Myocyte (in vitro differentiated cells): Measurements from ENCODE around the gene ACTR3C. TPM values are rescaled to one million over a fixed set of nuclear protein-coding genes. Genes with fewer than 3 reads are reported as not detected.
"Not testable (repeated sequence)": the region's sequence is repeated elsewhere in the genome, so short reads cannot be mapped to it uniquely, and the experiment has no call there.

Source experiments
- DNase-seq: peaks from one replicate; pipeline ENCODE4 v3.0.0-alpha.2; 2012; ENCODE audit warnings: low read depth
- total RNA-seq: library from RNA; depleted of rRNA; stranded (reverse); fragments of >200 nt; gene quantifications from 2 replicates; pipeline ENCODE4 v1.2.3, GENCODE V29; 2014

ACTR3C gene
- total RNA-seq, 1 donor from 2014 or later = 0.32 TPM

DNA sequence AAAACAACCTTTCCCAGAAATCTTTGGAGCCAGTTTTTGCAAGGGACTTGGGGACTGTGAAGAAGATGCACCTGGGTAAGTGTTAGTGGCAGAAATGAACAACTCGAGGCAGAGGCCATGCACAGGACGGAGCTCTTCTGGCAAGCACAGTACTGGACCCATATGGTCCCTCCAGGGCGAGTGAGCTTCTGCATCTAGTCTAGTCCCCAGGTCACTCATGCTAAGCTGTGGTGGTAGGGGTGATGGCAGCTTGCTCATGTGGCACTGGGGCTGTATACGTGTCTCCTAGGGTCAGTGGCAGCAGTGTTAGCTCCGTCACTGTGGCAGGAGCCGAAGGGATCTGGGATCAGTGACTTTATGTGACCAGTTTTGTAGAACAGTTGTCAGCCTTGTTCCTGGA, 9.5 kb downstream of the ACTR3C start:
- no peak for DNase-seq

DNA sequence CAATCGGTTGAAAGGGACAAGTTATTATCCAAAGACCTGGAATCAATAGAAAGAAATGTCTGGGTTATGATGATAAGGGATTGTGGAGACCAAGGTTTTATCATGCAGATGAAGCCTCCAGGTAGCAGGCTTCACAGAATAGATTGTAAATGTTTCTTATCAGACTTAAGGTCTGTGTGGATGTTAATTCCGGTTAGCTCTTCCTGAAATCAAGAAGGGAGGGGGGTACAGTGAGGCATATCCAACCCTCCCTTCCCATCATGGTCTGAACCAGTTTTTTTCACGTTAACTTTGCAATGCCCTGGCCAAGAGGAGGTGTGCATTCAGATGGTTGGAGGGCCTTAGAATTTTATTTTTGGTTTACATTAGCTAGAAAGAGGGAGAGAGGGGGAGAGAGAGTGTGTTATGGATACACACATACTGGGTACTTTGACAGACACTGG, 10.0 kb downstream of the ACTR3C start:
- no peak for DNase-seq

DNA sequence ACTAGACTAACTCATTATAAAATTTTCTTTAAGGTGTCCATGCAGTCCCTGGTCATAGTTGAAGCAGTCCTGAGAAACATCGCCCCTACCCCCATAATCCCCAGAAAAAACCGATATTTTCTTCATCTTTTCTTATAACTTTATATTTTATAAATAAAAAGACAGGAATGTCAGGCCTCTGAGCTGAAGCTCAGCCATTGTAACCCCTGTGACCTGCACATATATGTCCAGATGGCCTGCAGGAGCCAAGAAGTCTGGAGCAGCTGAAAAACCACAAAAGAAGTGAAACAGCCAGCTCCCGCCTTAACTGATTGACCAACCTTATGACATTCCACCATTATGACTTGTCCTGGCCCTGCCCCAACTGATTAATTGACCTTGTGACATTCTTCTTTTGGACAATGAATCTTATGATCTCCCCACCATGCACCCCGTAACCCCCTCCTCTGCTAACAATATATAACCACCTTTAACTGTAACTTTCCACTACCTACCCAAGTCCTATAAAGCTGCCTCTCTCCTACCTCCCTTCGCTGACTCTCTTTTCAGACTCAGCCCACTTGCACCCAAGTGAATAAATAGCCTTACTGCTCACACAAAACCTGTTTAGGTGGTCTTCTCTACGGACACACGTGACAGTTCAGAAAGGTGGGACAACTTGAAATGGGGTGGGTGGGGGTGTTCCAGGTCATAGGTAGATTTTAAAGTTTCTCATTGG, 10.5 kb downstream of the ACTR3C start:
- DNase-seq = peak; percentile 32

DNA sequence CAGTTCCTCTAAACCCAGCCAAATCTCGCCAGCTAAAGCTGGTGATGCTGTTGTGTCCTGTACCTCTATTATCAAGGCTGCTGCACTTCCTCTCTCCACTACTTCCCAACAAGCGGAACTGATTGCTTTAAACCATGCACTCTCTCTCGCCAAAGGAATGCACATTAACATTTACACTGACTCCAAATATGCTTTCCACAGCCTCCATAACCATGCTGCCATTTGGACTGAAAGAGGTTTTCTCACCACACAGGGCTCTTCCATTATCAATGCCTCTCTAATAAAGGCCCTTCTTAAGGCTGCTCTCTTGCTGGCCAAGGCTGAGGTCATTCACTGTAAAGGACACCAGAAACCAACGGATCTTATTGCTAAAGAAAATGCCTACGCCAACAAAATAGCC, 11.6 kb downstream of the ACTR3C start:
- peak; percentile 7 for DNase-seq

DNA sequence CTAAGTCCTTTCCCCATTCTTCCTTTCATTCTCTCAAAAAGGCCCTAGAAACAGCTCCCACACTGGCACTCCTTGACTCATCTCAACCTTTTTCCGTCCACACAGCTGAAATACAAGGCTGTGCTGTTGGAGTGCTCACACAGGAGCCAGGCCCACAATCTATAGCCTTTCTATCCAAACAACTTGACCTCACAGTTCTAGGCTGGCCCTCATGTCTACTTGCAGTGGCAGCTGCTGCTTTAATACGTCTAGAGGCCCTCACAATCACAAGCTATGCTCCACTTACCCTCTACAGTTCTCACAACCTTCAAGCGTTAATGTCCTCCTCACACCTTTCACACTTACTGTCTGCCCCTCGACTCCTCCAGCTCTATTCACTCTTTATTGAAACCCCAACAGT, 12.2 kb downstream of the ACTR3C start:
- no peak for DNase-seq

DNA sequence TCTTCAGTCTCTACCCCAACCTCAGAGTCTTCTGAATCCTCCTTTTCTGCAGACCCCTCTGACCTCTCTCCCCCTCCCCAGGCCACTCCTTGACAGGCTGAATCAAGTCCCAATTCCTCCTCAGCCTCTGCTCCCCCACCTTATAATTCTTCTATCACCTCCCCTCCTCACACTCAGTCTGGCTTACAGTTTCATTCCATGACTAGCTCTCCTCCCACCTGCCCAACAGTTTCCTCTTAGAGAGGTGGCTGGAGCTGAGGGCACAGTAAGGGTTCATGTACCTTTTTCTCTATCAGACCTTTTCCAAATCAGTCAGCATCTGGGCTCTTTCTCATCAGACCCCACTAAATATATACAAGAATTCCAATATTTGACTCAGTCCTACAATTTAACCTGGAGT, 14.8 kb downstream of the ACTR3C start:
- DNase-seq = no peak

DNA sequence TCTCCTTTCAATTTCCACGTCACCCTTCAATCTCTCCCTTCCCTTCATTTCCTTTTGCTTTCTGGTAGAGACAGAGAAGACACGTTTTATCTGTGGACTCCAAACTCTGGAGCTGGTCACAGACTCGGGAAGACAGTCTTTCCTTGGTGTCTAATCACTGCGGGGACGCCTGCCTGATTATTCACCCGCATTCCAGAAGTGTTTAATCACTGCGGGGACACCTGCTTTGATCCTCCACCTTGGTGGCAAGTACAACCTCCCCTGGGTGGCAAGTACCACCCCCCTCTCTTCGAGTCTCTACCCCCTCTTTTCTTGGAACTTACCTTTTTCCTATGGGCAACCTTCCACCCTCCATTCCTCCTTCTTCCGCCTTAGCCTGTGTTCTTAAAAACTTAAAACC, 15.4 kb downstream of the ACTR3C start:
- DNase-seq = no peak

DNA sequence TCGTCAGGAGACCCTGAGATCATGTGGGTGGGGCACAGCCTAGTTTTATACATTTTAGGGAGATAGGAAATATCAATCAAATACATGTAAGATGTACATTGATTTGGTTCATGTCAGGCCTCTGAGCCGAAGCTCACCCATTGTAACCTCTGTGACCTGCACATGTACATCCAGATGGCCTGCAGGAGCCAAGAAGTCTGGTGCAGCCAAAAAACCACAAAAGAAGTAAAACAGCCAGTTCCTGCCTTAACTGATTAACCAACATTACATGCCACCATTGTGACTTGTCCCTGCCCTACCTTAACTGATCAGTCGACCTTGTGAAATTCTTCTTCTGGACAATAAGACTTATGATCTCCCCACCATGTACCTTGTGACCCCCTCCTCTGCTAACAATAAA, 16.2 kb downstream of the ACTR3C start:
- no peak for DNase-seq

DNA sequence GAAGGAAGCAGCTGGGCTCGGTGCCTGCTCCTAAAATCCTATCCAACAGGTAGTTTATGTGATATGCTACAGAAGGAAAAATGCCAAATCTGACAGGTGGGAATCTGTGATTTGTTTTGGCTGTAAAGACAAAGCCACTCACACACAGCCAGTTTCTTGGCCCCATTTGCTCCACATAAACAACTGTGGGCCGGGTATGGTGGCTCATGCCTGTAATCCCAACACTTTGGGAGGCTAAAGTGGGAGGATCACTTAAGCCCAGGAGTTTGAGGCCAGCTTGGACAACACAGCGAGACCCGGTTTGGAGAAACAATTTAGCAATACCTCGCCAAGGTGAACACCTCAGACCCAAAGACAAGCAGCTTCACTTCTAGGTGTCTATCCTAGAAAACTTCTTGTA, 17.0 kb downstream of the ACTR3C start:
- peak; percentile 28 for DNase-seq

DNA sequence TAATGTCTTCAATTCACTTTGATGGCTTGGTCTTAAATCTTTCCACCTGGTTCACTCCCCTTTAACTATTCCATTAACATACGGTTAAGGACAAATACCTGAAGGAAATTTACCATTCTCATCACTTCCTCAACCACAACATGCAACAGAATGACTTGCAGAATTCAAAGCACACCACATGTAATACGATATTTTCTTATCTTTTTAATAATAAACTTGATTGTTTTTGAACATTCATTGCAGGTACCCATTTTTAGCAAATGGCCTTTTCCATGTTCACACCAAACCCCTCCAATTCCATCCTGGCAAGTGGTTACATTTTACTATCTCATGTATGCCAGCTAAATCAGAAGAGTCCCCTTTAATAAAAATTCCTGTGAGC, 17.5 kb downstream of the ACTR3C start:
- DNase-seq = not testable (repeated sequence)

DNA sequence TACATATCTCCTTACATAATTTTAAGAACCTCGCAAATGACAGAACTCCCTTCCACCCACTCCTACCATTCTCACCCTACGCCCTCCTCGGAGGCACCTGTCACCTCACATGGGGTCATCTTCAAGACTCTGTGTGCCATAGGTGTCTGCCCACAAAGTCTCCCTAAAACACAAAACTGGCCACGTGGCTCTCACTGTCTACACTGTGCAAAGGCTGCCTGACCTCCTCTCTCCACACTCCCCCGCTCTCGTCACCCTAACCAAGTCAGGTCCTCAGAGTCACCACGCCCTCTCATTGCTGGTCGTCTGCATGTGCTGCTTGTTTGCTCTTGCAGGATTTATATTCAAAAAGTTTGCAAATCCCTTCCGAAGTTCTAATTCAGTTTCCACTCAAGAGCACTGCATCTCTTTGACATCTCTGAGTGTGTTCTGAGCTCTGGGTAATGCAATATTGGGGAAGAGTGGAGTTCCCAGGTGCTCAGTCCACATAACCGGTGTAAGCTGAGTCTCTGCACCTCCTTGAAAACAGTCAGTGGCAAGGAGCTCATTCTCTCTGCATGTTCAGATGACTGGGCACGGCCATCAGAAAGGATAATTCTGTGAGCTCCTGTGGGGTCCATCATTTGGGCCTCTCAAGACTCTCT, 18.0 kb downstream of the ACTR3C start:
- DNase-seq = not testable (repeated sequence)

DNA sequence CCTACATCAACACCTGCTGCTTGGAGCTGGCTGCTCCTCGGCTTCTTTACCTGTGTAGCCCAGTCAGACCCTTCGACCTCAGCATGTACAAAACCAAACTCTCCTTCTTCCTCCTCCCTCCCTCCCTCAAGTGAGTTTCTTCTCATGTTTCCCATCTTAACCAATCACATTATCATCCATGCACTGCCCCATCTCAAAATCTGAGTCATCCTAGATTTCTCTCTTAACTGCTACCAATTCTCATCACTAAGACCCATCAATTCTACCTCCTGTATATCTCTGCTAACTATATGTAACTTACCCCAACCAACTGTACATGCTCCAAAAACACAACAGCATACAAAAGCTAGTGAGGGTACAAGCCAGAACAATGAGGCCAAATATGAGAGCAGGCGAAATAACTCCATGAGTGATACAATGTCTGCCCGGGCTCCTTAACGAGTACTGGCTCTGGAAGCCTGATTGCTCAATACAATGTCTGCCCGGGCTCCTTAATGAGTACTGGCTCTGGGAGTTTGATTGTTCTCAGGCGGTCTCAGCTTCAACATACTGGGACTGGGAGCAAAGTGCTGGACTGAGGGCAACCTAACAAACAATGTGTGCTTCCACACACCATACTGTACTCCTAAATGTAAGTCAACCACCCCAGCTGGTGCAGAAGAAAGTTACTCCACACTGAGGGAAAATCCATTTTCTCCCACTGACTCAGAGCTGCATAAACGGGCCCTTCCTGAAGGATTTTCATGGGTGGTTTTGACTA, 18.7 kb downstream of the ACTR3C start:
- not testable (repeated sequence) for DNase-seq

DNA sequence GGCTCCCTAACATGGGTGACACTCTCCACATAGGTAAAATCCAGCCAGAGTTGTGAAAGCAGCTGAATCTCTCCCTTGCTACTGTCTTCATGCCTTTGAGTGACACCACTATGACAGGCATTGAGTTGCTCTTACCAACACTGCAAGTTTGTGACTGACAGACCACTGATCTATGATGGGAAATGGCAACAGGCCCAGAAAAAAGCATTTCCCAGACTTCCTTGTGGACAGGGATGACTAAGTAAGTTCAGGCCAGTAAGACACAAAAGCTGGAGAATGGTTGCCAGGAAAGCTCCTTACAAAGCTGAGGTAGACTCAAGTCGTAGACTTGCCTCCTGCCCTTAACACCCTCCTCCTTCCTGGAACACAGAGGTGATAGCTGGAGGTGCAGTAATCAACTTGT, 20.4 kb downstream of the ACTR3C start:
- DNase-seq = peak; percentile 57

DNA sequence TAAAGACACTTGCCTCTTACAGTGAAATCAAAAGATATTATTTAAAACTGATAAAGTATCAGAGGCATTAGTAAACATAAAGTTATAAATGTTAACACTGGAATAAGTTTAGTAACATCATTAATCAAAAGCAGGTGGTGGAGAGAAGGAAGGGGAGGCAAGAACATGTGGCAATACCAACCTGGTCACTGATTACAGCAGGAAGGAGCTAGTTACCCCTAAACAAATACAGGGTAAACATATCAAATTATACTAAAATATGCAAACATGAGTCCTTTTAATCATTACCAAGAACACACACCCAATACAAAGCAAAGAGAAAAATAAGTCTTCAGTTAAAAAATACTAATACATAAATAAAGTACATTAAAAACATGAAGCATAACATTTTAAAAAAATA, 25.4 kb downstream of the ACTR3C start:
- not testable (repeated sequence) for DNase-seq

DNA sequence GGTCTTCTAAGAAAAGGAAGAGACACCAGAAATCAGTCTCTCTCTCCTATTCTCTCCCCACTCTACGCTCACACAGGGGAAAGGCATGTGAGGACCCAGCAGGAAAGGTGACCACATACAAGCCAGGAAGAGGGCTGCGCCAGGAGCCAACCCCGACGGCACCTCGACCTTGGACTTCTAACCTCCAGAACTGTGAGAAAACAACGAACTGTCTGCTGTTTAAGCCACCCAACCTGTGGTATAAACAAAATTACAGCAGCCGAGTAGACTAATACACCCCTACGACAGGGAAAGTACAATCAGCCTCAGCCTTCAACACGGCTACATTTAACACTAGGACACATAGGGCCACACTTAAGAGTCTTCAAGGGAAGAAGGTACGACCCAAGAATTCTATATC, 26.5 kb downstream of the ACTR3C start:
- not testable (repeated sequence) for DNase-seq

DNA sequence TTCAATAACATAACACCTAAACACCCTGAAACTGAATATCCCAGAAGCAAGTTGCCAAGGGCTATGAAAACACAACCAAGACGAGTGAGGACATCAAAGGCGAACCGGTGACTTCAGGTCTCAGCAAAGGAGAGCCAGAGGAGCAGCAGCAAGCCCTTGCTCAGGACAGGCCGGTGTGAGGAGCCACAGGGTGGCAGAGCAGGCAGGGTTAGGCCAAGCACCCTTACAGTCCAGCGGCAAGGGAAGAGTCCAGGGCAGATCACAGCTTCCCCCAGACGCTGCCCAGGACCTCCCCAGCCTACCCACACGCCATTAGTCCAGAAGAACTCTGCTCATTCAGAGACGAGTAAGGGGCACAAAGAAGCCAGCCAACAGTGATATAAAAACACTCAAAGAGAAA, 27.7 kb downstream of the ACTR3C start:
- DNase-seq = not testable (repeated sequence)

DNA sequence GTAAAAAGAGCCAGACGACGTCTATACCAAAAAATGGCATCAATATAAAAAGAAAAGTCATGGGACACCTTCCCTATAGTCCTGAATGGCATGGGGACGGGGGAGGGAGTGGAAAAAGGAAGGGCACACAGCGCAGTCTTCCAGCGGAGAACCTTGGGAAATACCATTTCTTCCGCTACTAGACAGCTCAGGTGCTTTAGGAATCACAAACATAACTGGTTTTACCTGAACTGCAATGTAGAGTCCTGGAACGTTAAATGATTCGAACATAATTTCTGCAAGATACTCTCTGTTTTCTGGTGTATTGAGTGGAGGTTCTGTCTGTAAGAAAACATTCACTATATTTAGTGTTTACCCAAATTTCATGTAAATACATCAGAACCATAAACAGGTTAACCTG, 28.3 kb downstream of the ACTR3C start:
- not testable (repeated sequence) for DNase-seq

DNA sequence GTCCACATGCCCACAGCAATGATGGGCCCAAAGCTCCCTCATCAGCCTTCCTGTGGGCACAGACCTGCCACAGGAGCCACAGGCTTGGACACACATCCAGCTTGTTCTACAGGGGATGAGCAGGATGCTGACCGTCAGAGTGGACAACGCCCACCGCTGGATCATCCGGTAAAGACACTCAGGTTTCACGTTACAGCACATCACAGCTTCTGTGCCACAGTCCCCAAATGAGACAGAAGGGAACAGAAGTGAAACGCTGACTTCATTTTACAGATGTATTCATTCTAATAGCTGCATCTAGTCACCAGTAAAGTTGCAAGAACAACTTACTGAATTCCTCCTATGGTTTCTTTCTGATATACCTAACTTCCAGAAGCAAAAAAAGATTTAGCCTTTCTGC, 33.0 kb downstream of the ACTR3C start:
- DNase-seq = peak; percentile 46

DNA sequence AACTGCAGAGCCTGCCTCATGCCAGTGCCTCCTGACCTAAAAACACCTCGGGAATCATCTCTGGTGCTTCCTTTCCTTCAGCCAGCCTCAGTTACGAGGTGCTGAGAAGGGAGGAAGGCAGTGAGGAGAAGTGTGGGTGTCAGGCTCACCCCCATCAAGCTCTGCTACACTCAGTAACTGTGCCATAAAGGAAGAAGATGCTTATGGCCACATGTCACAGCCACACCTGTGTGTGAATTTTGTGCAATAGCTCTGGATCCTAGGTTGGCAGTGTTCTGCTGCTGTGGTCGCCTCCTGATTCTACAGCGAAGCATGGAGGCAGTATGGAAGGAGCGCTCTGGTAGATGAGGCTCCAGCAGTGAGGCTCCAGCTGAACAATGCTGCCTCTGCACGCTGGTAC, 34.5 kb downstream of the ACTR3C start:
- not testable (repeated sequence) for DNase-seq

DNA sequence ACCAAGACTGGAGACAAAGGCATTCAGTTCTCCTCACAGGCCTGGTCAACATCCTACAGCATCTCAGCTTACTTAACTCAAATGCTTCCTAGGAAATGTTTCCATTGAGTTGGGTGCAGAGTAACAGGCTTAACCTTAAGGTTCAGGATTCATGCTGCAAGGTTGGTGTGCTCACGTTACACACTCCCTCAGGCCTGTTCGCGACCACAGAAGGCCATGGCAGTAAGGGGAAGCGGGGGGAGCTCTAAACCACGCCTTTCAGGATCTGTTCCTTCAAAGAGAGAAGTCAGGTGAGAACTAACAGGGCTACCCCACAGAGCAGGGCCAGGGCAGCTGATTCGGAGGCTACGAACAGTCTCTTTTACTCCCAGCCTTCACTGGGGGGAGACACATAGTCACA, 35.5 kb downstream of the ACTR3C start:
- DNase-seq = not testable (repeated sequence)

DNA sequence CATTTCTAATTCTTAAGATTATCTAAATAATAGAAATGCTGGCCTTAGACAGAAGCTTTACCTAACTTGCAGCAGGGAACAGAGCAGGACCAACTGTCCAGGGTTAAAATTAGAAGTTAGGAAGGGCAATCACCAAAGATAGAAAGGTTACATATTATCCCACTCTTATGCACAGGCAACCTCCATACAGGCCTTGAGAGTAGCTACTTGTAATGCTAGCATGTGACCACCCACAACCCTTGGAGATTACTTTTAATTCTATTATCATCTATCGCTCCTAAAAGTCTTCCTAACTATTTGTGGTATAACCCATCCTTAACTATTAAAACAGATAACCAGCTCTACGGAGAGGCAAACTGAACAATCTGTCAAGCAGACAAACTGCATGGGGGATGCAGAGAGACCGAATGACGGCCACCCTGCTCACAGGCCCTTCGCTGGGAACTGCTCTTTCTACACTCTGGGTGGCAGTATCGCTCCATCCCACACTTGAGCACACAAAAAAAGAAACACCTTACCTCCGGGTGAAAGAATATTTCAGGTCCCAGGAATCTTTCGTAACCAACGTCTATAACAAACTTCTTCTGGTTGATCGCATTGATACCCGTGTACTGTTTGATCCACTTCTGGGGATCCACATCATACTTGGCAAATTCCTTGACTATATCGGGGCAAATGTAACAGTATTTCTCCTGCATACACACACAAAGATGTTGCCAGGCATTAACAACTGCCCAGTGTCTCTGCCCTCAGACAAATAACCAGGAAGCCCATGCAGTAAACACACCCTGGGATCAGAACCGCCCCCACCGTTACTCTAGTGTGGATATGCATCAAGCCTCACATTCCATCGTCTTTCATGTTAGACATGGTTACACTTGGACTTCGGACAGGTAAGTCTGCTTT, 37.2 kb downstream of the ACTR3C start:
- DNase-seq = peak; percentile 44
